Uterus (tissue), 4 donors: ENCODE data around the gene AMPD2. TPM values are rescaled to one million over a fixed set of nuclear protein-coding genes. Genes with fewer than 3 reads are reported as not detected.
"Not testable (repeated sequence)": the region's sequence is repeated elsewhere in the genome, so short reads cannot be mapped to it uniquely, and the experiment has no call there.

Source experiments
- DNase-seq, 2 donors: peaks; one replicate each; pipeline ENCODE4 v3.0.0-alpha.2; 2019 to 2020
- H3K27ac ChIP-seq, 2 donors: fragments of 200-600 bp; sonication (generic); 1 replicate in 1 of 2; 2 replicates in 1 of 2; pipeline ENCODE4 v1.5.1; 2016 to 2018
- H3K27me3 ChIP-seq, 2 donors: fragments of 200-600 bp; sonication (generic); one replicate each; pipeline ENCODE4 v1.5.1; 2018 to 2019; ENCODE audit warnings: control low read depth in 1 of 2
- H3K36me3 ChIP-seq, 2 donors: fragments of 200-600 bp; sonication (generic); one replicate each; pipeline ENCODE4 v1.5.1; 2019; ENCODE audit warnings: control low read depth in 1 of 2
- H3K4me1 ChIP-seq, 2 donors: fragments of 200-600 bp; sonication (generic); one replicate each; pipeline ENCODE4 v1.5.1; 2018 to 2019; ENCODE audit warnings: control low read depth in 1 of 2
- H3K4me3 ChIP-seq, 2 donors: fragments of 200-600 bp; sonication (generic); 1 replicate in 1 of 2; 2 replicates in 1 of 2; pipeline ENCODE4 v1.5.1; 2018 to 2019; ENCODE audit warnings: mild to moderate bottlenecking in 1 of 2
- H3K9me3 ChIP-seq, 2 donors: fragments of 200-600 bp; sonication (generic); one replicate each; pipeline ENCODE4 v1.5.1; 2019; ENCODE audit warnings: control low read depth in 1 of 2
- POLR2A ChIP-seq, 2 donors: fragments of 450-650 bp; IDR thresholded peaks; one replicate each; pipeline ENCODE4 v1.6.1; 2016; ENCODE audit warnings: antibody characterized with exemption in 2 of 2, mild to moderate bottlenecking in 1 of 2, moderate library complexity in 1 of 2
- intact Hi-C: fragments of 100-400 bp; cut with DNase I; formaldehyde crosslinking; loops from one replicate; pipeline ENCODE4 v1.15.1; 2023; ENCODE audit warnings: low total_unique reads
- total RNA-seq, 4 donors: library from RNA; depleted of rRNA in 3 of 4; stranded (reverse); fragments of >200 nt in 3 of 4; gene quantifications; one replicate each; pipeline versions ENCODE4 v1.1.0 to v1.2.4, GENCODE V29; 2014 to 2023
- TF ChIP-seq, protein P1 (sequence below), 4 experiments: fragments of 200-600 bp in 2 of 4; fragments of 450-650 bp in 2 of 4; sonication (generic) in 2 of 4; IDR thresholded peaks; one replicate each; pipeline ENCODE4 v1.5.1; 2016 to 2019; ENCODE audit warnings: antibody characterized with exemption in 4 of 4, mild to moderate bottlenecking in 2 of 4, moderate library complexity in 1 of 4
- donor health status: DM: yes; HTN: yes; CAD: no.

The AMPD2 gene
- total RNA-seq, 4 donors from 2014 or later: 30.9 to 91.2 (median 73.2) TPM

DNA sequence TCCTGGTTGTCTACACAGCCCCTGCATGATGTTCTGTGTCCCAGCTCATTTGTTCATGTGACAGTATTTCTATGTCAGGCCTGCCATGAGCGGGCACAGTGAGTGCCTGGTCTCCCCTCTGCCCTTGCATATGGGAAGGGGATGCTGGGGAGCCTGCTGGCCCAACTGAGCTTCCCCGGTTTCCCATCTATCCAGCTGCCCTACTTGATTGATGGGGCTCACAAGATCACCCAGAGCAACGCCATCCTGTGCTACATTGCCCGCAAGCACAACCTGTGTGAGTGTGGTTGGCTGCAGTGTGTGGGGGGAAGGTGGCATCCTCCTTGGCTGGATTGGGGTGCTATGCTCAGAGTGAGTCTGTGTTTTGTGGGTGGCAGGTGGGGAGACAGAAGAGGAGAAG lies 37.8 kb downstream of the AMPD2 start:
- H3K27ac ChIP-seq: no peak overlapping the region
- no peak for TF ChIP-seq POLR2A (IDR thresholded peaks at IDR 0.05)
- TF ChIP-seq, protein P1, sequence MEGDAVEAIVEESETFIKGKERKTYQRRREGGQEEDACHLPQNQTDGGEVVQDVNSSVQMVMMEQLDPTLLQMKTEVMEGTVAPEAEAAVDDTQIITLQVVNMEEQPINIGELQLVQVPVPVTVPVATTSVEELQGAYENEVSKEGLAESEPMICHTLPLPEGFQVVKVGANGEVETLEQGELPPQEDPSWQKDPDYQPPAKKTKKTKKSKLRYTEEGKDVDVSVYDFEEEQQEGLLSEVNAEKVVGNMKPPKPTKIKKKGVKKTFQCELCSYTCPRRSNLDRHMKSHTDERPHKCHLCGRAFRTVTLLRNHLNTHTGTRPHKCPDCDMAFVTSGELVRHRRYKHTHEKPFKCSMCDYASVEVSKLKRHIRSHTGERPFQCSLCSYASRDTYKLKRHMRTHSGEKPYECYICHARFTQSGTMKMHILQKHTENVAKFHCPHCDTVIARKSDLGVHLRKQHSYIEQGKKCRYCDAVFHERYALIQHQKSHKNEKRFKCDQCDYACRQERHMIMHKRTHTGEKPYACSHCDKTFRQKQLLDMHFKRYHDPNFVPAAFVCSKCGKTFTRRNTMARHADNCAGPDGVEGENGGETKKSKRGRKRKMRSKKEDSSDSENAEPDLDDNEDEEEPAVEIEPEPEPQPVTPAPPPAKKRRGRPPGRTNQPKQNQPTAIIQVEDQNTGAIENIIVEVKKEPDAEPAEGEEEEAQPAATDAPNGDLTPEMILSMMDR (IDR thresholded peaks at IDR 0.05): no peak
- H3K4me1 ChIP-seq: no peaks in the 10 kb centered on the region
- H3K4me3 ChIP-seq: no peak overlapping the region
- H3K36me3 ChIP-seq: no peaks in the 10 kb centered on the region
- H3K27me3 ChIP-seq: no peaks in the 10 kb centered on the region
- intact Hi-C loops: loop anchor here (10.0 kb wide), 1 partner anchor 327 kb away; the partner anchor contains the start of gene AHCYL1
- H3K9me3 ChIP-seq: no peaks in the 10 kb centered on the region
- DNase-seq: no peak

GRCh38 chr1:109657970-109658369 lies 38.3 kb downstream of the AMPD2 start:
- H3K4me1 ChIP-seq: no peaks in the 10 kb centered on the region
- H3K9me3 ChIP-seq: no peaks in the 10 kb centered on the region
- intact Hi-C loops: loop anchor here (10.0 kb wide), 1 partner anchor 327 kb away; the partner anchor contains the start of gene AHCYL1
- H3K27me3 ChIP-seq: no peaks in the 10 kb centered on the region
- no peak for DNase-seq
- no peaks in the 10 kb centered on the region for H3K36me3 ChIP-seq
- no peak overlapping the region for H3K27ac ChIP-seq
- TF ChIP-seq POLR2A (IDR thresholded peaks at IDR 0.05): no peak
- H3K4me3 ChIP-seq: no peak overlapping the region

DNA sequence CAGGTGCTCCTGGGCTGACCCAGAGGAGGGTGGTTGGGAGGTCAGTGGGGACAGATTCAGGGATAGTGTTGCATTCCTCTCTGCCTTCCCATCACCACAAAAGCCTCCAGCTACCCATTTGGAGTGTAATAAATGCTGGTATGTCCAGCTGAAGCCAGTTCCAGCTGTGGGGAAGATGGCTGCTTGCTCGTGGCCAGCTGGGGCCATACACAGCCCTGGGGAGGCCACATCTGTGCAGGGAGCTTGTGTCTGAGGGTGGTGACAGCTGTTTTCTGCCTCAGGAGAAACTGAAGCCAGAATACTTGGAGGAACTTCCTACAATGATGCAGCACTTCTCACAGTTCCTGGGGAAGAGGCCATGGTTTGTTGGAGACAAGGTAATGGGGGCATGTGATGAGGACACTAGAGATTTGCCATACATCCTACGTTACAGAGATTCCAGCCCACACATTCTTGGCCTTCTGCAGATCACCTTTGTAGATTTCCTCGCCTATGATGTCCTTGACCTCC lies 39.0 kb downstream of the AMPD2 start:
- intact Hi-C loops: loop anchor here (10.0 kb wide), 1 partner anchor 326 kb away; the partner anchor contains the start of gene AHCYL1
- Histone ChIP-seq H3K4me1 (no peaks in the 10 kb centered on the region), H3K4me3 (no peak overlapping the region), H3K9me3 (no peaks in the 10 kb centered on the region), H3K27ac (no peak overlapping the region), H3K27me3 (no peaks in the 10 kb centered on the region), H3K36me3 (no peaks in the 10 kb centered on the region)
- TF ChIP-seq, protein P1 (IDR thresholded peaks at IDR 0.05): no peak
- TF ChIP-seq POLR2A (IDR thresholded peaks at IDR 0.05): no peak
- DNase-seq: no peak

GRCh38 chr1:109659145-109659544 lies 39.5 kb downstream of the AMPD2 start:
- H3K27ac ChIP-seq: no peak overlapping the region
- DNase-seq: no peak
- intact Hi-C loops: loop anchor here (10.0 kb wide), 1 partner anchor 326 kb away; the partner anchor contains the start of gene AHCYL1
- TF ChIP-seq, protein P1 (IDR thresholded peaks at IDR 0.05): no peak
- no peak for TF ChIP-seq POLR2A (IDR thresholded peaks at IDR 0.05)
- H3K4me1 ChIP-seq: no peaks in the 10 kb centered on the region
- H3K9me3 ChIP-seq: no peaks in the 10 kb centered on the region
- no peaks in the 10 kb centered on the region for H3K36me3 ChIP-seq
- H3K4me3 ChIP-seq: no peak overlapping the region
- no peaks in the 10 kb centered on the region for H3K27me3 ChIP-seq

DNA sequence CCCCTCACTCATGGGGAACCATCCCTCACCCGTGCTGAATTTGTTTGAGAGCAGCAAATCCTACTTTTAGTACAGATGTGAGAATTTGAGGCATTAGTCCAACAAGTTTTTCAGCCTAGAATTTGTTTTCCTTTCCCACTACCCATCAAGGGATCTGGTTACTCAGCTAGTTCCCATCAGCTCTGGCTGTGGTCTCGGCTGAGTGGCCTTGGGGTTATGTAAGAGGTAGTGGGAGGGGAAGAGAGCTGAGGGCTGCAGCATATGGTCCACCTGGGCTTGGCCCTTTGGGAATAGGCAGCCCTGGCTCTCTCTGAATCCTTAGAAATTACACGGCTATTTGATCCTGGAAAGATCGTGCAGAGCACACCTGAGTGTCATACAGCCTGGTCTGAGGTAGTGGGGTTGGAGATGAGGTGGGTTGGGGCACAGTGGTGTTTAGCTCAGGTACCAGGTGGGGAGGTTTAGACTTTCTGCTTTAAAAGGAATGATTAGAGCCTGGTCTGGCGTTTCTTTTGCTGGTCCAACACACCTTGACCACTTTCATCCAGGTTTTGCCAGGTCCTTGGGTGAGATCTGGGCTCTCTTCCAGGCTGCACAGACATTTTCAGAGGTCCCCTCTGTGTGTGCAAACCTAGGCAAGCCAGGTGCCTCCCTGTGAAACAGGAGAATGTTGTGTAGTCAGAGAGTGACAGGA lies 40.5 kb downstream of the AMPD2 start:
- Histone ChIP-seq H3K27me3 (no peaks in the 10 kb centered on the region), H3K4me3 (no peak overlapping the region), H3K27ac (no peak overlapping the region), H3K4me1 (no peaks in the 10 kb centered on the region), H3K36me3 (no peaks in the 10 kb centered on the region), H3K9me3 (no peaks in the 10 kb centered on the region)
- DNase-seq: no peak
- intact Hi-C loops: loop anchor here (10.0 kb wide), 1 partner anchor 325 kb away; the partner anchor contains the start of gene AHCYL1
- TF ChIP-seq, protein P1 (IDR thresholded peaks at IDR 0.05): no peak
- no peak for TF ChIP-seq POLR2A (IDR thresholded peaks at IDR 0.05)

DNA sequence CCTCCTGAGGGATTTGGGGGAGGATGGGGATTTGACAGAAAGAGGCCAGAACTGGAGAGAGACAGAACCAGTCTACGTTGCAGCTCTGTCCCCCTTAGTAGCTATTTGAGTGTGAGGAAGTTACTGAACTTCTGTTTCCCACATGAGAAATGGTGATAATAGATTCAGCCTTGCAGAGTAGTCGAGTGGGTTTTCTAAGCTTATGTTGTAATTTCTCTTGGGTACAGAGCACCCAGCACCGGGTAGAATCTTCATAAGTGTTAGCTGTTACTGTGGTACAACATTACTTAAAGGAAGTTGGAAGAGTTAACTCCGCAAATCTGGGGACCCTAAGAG lies 41.0 kb downstream of the AMPD2 start:
- H3K36me3 ChIP-seq, H3K4me1 ChIP-seq, H3K27ac ChIP-seq, intact Hi-C loops, H3K27me3 ChIP-seq, H3K9me3 ChIP-seq, DNase-seq, H3K4me3 ChIP-seq: not testable (repeated sequence)
